ENCODE results near the gene STPG3.

The STPG3 gene

DNA sequence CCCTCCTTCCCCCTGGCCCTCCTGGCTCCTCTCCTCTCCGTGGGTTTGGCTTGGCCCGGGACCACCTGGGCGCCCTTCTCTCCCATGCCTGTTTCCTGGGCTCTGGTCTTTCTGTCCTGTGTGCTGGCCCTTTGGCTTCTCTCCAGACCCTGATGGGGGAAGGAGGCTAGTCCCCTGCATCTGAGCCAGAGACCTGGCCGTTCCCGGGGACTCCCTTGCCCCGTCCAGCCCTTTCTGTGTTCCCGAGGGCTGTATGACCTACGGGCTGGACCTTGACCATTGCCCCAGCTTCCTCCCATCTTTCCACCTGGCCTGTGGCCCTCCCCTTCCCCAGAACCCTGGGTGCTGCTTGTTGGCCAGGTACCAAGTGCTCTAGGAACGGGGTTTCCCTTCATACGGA lies 12.4 kb downstream of the STPG3 start:
- DNase-seq (ENCODE audit: extremely low read depth, low read depth), result no peak
- TF ChIP-seq, protein P1, sequence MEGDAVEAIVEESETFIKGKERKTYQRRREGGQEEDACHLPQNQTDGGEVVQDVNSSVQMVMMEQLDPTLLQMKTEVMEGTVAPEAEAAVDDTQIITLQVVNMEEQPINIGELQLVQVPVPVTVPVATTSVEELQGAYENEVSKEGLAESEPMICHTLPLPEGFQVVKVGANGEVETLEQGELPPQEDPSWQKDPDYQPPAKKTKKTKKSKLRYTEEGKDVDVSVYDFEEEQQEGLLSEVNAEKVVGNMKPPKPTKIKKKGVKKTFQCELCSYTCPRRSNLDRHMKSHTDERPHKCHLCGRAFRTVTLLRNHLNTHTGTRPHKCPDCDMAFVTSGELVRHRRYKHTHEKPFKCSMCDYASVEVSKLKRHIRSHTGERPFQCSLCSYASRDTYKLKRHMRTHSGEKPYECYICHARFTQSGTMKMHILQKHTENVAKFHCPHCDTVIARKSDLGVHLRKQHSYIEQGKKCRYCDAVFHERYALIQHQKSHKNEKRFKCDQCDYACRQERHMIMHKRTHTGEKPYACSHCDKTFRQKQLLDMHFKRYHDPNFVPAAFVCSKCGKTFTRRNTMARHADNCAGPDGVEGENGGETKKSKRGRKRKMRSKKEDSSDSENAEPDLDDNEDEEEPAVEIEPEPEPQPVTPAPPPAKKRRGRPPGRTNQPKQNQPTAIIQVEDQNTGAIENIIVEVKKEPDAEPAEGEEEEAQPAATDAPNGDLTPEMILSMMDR (IDR thresholded peaks at IDR 0.05; ENCODE audit: low read depth, low read length), result no peak

DNA sequence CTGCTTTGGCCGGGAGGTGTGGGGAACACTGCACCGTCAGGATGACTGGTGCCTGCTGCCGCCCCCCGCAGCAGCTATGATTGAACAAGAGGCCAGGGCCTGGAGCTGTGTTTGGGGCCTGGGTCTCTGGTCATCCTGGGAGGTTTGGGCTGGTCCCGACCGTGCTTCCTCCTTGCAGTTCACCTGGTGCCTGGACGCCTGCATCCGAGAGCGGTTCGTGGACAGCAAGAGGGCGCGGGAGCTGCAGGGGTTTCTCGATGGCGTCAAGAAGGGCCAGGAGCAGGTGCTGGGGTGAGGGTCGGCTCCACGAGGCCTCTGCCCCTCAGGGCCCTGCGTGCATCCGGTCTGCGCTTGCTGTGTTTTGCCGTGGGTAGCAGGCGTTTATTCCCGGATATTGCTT lies 13.0 kb downstream of the STPG3 start:
- TF ChIP-seq, protein P1 (IDR thresholded peaks at IDR 0.05; ENCODE audit: low read depth, low read length), result no peak
- DNase-seq (ENCODE audit: extremely low read depth, low read depth), result no peak

DNA sequence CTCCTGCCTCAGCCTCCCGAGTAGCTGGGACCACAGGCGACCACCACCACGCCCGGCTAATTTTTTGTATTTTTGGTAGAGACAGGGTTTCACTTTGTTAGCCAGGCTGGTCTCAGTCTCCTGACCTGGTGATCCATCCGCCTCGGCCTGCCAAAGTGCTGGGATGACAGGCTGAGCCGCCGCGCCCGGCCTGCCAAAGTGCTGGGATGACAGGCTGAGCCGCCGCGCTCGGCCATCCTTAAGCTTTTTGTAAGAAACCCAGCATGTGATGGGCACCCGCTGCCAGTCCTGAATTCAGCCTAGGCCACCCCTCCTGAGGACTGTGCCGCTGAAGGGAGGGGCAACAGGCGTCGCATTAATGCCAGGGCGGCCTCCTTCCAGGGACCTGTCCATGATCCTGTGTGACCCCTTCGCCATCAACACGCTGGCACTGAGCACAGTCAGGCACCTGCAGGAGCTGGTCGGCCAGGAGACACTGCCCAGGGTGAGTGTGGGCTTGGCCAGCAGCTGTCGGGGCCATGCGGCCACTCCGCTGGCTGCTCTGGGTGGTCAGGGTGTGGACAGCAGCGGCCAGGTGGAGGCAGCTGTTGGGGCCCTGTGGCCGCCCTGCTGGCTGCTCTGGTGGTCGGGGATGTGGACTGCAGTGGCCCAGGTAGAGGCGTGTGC lies 14.5 kb downstream of the STPG3 start:
- TF ChIP-seq, protein P1 (IDR thresholded peaks at IDR 0.05; ENCODE audit: low read depth, low read length), result no peak
- no peak for DNase-seq (ENCODE audit: extremely low read depth, low read depth)

DNA sequence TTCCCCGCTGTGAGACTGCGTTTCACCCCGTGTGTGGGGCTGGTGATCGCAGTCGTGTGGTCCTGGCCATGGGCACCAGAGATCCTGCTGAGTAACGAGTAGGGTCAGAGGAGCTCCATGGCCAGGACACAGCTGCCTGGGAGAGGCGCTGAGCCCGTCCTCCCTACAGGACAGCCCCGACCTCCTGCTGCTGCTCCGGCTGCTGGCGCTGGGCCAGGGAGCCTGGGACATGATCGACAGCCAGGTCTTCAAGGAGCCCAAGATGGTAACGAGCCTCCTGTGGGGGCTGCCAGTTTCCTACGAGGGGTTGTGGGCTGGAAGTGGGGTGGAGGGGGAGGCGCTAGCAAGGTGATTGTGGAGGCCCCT lies 15.1 kb downstream of the STPG3 start:
- DNase-seq (ENCODE audit: extremely low read depth, low read depth), result no peak
- TF ChIP-seq, protein P1 (IDR thresholded peaks at IDR 0.05; ENCODE audit: low read depth, low read length), result no peak

DNA sequence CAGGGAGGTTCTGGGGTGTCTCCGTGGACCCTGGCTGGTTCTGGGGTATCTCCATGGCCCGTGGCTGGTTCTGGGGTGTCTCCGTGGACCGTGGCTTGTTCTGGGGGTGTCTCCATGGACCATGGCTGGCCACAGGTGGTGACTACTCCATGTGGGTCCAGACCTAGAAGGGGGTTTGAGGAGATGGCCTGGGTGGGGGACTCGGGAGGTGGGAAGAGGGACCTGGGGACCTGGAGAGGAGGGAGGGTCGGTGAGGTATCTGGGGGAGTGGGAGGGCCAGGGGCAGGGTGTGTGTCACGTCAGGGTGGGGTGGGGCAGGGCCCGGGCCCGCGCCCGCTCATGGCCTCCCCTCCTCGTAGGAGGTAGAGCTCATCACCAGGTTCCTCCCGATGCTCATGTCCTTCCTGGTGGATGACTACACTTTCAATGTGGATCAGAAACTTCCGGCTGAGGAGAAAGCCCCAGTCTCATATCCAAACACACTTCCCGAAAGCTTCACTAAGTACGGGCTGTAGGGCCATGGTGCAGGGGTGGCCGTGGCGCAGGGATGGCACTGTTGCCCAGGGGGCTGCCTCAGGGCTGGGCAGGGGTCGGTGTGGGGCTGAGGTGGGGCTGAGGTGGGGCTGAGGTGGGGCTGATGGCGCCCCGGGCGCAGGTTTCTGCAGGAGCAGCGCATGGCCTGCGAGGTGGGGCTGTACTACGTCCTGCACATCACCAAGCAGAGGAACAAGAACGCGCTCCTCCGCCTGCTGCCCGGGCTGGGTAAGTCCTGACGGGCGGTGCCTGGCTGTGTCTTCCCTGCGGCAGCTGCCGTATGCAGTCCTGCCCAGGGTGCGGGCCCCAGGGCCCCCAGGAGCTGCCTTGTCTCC lies 15.7 kb downstream of the STPG3 start:
- DNase-seq (ENCODE audit: extremely low read depth, low read depth), result no peak
- TF ChIP-seq, protein P1 (IDR thresholded peaks at IDR 0.05; ENCODE audit: low read depth, low read length), result no peak

DNA sequence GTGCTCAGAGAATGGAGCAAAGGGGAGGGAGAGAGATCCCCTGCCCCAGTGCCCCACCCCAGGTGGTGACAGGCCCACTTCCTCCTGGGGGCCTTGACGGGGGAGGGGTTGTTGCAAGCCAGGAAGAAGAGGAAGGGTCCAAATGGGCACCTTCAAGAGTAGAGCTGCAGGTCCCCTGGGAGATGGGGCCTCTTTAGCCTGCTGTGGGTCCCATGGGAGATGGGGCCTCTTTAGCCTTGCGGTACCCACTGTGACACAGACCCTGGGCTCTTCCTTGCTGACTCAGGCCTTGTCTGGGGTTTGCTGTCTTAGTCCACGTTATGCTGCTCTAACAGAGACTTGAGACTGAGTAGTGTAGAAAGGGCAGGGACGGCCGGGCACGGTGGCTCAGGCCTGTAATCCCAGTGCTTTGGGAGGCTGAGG lies 16.9 kb downstream of the STPG3 start:
- no peak for DNase-seq (ENCODE audit: extremely low read depth, low read depth)
- TF ChIP-seq, protein P1 (IDR thresholded peaks at IDR 0.05; ENCODE audit: low read depth, low read length), result no peak

DNA sequence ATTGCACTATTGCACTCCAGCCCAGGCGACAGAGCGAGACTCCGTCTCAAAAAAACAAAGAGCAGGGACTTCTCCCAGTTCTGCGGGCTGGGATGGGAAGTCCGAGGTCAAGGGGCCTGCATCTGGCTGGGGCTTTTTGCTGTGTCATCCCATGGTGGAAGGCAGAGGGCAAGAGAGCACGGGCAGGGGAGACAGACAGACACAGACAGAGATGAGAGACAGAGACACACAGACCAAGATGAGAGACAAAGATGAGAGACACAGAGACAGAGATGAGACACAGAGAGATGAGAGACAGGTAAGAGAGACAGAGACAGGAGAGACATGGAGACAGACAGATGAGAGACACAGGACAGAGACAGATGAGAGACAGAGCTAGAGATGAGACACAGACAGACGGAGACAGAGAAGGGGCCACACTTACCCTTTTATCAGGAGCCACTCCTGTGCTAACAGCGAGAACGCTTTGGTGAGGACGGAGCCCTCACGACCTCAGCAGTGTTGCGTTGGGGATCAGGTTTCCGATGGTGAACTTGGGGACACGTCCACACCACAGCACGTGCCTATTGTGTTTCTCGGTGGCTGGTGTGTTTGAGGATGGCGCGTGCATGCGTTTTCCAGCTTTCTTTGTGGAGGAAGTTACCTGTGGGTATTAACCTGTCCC lies 17.6 kb downstream of the STPG3 start:
- TF ChIP-seq, protein P1 (IDR thresholded peaks at IDR 0.05; ENCODE audit: low read depth, low read length), result no peak
- no peak for DNase-seq (ENCODE audit: extremely low read depth, low read depth)

Measured in AG09319 (cell line).